ENCODE results near the gene EGLN1. TPM values are rescaled to one million over a fixed set of nuclear protein-coding genes. Genes with fewer than 3 reads are reported as not detected.

The EGLN1 gene
- total RNA-seq, 1 donor from 2014 or later = 24.2 TPM

DNA sequence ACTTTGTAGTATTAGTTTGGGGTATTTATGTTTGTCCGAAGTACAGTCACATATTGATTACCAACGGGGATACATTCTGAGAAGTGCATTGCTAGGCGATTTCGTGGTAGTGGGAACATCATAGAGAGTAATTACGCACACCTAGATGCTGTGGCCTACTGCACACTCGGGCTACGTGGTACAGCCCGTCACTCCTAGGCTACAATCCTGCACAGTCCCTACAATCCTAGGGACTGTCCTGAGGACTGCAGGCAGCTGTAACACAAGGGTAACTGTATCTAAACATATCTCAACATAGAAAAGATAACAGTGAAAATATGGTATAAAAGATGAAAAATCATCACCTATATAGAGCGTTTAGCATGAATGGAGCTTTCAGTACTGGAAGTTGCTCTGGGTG, 103.0 kb downstream of the EGLN1 start:
- TF ChIP-seq, protein P1, sequence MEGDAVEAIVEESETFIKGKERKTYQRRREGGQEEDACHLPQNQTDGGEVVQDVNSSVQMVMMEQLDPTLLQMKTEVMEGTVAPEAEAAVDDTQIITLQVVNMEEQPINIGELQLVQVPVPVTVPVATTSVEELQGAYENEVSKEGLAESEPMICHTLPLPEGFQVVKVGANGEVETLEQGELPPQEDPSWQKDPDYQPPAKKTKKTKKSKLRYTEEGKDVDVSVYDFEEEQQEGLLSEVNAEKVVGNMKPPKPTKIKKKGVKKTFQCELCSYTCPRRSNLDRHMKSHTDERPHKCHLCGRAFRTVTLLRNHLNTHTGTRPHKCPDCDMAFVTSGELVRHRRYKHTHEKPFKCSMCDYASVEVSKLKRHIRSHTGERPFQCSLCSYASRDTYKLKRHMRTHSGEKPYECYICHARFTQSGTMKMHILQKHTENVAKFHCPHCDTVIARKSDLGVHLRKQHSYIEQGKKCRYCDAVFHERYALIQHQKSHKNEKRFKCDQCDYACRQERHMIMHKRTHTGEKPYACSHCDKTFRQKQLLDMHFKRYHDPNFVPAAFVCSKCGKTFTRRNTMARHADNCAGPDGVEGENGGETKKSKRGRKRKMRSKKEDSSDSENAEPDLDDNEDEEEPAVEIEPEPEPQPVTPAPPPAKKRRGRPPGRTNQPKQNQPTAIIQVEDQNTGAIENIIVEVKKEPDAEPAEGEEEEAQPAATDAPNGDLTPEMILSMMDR (conservative IDR thresholded peaks at IDR 0.05) = no peak
- H3K27me3 Mint-ChIP-seq = no peaks in the 10 kb centered on the region
- no peaks in the 10 kb centered on the region for H3K4me1 Mint-ChIP-seq (ENCODE audit: unreplicated experiment)
- no peak overlapping the region for H3K27ac Mint-ChIP-seq
- H3K4me3 Mint-ChIP-seq = no peak overlapping the region
- no peaks in the 10 kb centered on the region for H3K36me3 Mint-ChIP-seq
- no peaks in the 10 kb centered on the region for H3K9me3 Mint-ChIP-seq
- DNase-seq (ENCODE audit: extremely low spot score, unreplicated experiment) = no peak

DNA sequence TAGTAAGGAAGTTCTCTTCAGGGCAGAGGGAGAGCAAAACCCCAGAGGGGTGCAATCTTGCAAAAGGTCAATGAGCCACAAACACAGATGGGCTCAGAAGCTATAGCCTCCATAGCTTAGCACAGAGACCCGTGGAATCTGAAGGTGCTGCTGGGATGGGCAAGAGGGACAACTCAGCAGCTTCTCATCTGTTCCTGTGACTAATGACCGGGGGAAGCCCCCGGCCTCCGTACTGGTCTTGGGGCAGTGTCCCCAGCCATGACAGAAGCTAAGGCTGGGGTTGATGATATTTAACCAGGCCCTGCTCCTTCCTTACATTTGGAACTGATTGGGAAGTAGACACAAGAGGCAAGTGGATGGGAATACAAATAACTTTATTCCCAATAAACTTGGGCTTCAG, 103.5 kb downstream of the EGLN1 start:
- DNase-seq (ENCODE audit: extremely low spot score, unreplicated experiment) = peak; percentile 22
- no peak overlapping the region for H3K27ac Mint-ChIP-seq
- no peaks in the 10 kb centered on the region for H3K4me1 Mint-ChIP-seq (ENCODE audit: unreplicated experiment)
- H3K27me3 Mint-ChIP-seq = no peaks in the 10 kb centered on the region
- no peaks in the 10 kb centered on the region for H3K9me3 Mint-ChIP-seq
- no peak overlapping the region for H3K4me3 Mint-ChIP-seq
- H3K36me3 Mint-ChIP-seq = no peaks in the 10 kb centered on the region
- TF ChIP-seq, protein P1 (conservative IDR thresholded peaks at IDR 0.05) = no peak

DNA sequence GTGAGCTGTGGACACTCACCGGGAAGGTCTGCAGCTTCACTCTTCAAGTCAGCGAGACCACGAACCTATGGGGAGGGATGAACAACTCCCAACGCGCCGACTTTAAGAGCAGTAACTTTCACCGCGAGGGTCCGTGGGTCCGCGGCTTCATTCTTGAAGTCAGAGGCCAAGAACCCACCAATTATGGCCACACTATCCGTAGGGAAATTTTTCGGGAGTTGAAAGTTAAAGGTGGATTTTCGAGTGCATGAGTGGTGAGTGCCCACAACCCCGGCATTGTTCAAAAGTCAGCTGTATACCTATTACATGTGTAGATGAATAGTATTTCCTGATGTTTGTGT, 104.1 kb downstream of the EGLN1 start:
- H3K4me1 Mint-ChIP-seq (ENCODE audit: unreplicated experiment) = no peaks in the 10 kb centered on the region
- H3K27ac Mint-ChIP-seq = no peak overlapping the region
- H3K4me3 Mint-ChIP-seq = no peak overlapping the region
- no peaks in the 10 kb centered on the region for H3K36me3 Mint-ChIP-seq
- H3K27me3 Mint-ChIP-seq = no peaks in the 10 kb centered on the region
- H3K9me3 Mint-ChIP-seq = no peaks in the 10 kb centered on the region
- TF ChIP-seq, protein P1 (conservative IDR thresholded peaks at IDR 0.05) = no peak
- peak; percentile 31 for DNase-seq (ENCODE audit: extremely low spot score, unreplicated experiment)

DNA sequence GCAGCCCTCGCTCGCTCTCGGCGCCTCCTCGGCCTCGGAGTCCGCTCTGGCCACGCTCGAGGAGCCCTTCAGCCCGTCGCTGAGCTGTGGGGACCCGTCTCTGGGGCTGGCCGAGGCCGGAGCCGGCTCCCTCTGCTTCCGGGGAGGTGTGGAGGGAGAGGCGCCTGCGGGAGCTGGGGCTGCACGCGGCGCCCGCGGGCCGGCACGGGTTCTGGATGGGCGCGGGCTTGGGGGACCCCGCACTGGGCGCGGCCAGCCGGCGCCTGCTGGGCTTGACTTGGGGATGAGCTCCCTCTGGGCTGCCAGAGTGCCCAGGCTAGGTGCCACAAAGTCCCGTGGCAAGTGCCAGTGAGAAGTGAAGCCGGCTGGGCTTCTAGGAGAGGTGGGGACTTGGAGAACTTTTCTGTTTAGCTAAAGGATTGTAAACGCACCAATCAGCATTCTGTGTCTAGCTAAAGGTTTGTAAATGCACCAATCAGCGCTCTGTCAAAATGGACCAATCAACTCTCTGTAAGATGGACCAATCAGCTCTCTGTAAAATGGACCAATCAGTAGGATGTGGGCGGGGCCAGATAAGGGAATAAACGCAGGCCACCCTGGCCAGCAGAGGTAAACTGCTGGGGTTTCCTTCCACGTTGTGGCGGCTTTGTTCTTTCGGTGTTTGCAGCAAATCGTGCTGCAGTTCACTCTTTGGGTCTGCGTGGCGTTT, 104.6 kb downstream of the EGLN1 start:
- Mint-ChIP-seq H3K27ac (no peak overlapping the region), H3K36me3 (no peaks in the 10 kb centered on the region), H3K4me3 (no peak overlapping the region), H3K4me1 (ENCODE audit: unreplicated experiment) (no peaks in the 10 kb centered on the region), H3K9me3 (no peaks in the 10 kb centered on the region), H3K27me3 (no peaks in the 10 kb centered on the region)
- DNase-seq (ENCODE audit: extremely low spot score, unreplicated experiment) = peak; percentile 61
- TF ChIP-seq, protein P1 (conservative IDR thresholded peaks at IDR 0.05) = no peak

DNA sequence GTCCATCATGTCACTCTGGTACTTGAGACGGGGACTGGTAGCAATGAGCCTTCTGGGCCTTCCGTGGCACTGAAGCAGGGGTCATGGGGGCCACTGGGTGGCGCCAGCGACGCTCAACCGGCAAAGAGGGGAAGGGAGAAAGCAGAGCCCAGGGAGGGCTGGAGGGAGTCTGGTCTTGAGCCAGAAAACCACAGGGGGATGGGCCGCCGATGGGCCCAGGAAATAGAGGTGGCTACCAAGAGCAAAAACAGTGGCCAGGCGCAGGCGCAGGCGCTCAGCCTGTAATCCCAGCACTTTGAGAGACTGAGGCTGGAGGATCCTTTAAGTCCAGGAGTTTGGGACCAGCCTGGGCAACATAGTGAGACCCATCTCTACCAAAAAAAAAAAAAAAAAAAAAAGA, 106.2 kb downstream of the EGLN1 start:
- H3K9me3 Mint-ChIP-seq = no peaks in the 10 kb centered on the region
- H3K4me3 Mint-ChIP-seq = no peak overlapping the region
- H3K27me3 Mint-ChIP-seq = no peaks in the 10 kb centered on the region
- H3K36me3 Mint-ChIP-seq = no peaks in the 10 kb centered on the region
- TF ChIP-seq, protein P1 (conservative IDR thresholded peaks at IDR 0.05) = peak; percentile 61
- DNase-seq (ENCODE audit: extremely low spot score, unreplicated experiment) = peak; percentile 58
- H3K4me1 Mint-ChIP-seq (ENCODE audit: unreplicated experiment) = no peaks in the 10 kb centered on the region
- no peak overlapping the region for H3K27ac Mint-ChIP-seq

Other genes starting within 250 kb of the EGLN1 start
- gene GNPAT, start 181.1 kb downstream of the EGLN1 start, total RNA-seq (ENCODE audit: low replicate concordance) = 39.7 and 54.3 TPM in 2 replicates
- 13.1 and 19.2 TPM in 2 replicates for gene EXOC8, start 84.4 kb downstream of the EGLN1 start, total RNA-seq (ENCODE audit: low replicate concordance)
- gene SPRTN, start 84.0 kb downstream of the EGLN1 start, total RNA-seq (ENCODE audit: low replicate concordance) = 12.3 and 14.5 TPM in 2 replicates
- gene TSNAX, start 106.4 kb upstream of the EGLN1 start, total RNA-seq (ENCODE audit: low replicate concordance) = 28.0 and 34.0 TPM in 2 replicates
- gene DISC1, start 204.5 kb upstream of the EGLN1 start, total RNA-seq (ENCODE audit: low replicate concordance) = 1.2 and 4.7 TPM in 2 replicates